ENCODE measurements around the gene TRIM33.

The TRIM33 gene

DNA sequence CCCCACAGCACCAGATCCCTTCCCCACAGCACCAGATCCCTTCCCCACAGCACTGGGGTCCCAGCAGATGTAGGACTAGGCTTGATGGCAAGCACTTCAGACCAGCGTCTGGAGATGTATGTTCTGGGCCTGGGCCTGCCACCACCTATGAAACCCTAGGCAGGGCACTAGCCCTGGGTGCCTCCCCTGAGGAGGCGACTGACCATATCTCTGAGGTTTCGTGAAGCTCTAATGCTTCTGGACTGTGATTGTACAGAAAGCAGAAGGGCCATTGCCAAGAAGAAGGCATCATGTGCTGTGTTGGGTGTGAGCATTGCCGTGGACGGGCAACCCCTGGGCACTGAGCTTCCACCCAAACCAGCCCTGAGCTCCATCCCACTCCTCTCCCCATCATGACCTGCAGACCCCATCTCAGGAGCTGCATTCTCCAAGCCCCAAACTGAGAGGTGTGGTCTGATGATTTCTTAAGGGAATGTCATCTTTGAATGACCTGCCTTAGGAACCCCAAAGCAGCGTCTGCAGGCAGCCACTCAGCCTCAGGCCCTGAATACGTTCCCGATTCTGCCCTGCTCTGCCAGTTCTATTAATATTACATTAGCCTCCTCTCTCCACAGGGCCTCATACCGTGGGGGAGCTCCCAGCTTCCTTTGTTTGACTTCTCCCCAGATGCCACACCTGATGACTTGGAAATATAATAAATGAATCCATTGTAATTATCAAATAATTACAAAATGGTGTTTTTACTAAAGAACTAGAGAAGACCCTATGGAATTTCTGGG, 163.4 kb downstream of the TRIM33 start:
- FAIRE-seq: no peak

DNA sequence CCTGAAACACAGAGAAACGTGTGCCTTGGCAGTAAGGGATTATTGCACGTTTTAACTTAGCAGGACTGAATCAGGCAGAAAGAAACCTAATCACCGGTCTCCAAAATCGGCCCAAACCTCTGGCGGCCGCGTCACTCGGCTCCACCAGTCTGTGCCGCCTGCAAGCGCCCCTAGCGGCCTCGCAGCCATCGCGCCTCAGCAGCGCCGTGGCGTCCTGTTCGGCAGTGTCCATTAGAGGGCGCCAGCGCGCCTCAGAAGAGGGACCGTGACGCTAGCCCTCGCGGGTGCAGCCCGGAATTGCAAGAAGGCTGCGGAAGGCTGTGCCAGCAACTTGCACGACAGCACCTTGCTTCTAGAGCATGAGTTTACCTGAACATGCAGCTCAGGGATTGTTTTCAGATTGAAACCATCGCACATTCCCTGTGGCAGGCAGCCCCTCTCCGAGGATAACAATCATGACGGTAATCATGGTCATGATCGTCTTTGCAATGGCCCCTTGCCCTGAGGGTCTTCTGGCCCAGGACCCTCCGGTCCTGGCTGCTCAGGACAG, 164.4 kb downstream of the TRIM33 start:
- FAIRE-seq: no peak

DNA sequence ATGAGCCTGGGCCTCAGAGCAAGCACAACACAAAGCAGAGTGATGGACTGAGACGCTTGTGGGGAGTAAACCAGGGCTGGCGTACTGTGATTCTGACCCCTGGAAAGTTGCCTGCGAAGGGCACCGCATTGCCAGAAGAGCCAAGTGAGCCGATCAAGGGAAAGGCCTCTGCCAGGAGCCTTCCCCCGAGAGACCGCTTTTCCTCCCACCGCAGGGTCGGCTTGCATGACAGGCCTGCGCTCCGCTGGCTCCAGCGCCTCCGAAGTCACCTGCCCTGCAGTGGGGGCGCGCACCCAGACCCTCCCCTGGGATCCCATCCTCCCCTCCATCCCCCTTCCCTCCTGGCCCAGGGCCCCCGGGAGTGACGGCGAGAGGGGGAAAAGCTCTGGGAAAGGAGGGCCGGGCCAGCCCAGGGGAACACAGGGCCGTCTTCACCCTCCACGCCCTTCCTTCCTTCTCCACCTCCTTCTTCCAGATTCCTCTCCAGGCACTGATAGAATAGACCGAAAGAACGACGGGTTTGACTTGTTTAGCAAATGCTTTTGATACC, 165.0 kb downstream of the TRIM33 start:
- FAIRE-seq: no peak

DNA sequence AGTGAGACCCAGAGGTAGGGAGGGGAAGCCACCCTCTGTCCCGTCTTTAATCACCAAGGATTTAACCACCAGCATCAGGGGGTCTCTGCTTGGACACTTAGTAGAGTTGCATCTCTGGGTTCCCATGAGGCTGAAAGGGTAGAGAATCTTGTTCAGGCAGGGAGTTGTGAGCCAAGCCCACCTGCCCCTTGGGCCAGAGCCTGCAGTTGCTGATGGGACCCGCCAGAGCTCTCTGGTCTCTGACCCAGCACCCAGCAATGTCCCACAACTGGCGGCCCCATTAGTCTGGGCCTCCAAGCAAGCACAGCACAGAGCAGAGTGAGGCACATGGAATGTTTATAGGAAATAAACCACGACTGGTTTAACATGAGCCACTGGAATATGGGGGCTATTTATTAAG, 166.3 kb downstream of the TRIM33 start:
- no peak for FAIRE-seq

Measured in colon (tissue), 2 donors.